ENCODE data around the gene PRR7. TPM values are rescaled to one million over a fixed set of nuclear protein-coding genes. Genes with fewer than 3 reads are reported as not detected.

The PRR7 gene
- total and polyA plus RNA-seq, 2 of the 13 experiments (the other 11 are each of a cell fraction or from before 2014, with no cell fraction given), result 4.8 to 5.0 TPM

DNA sequence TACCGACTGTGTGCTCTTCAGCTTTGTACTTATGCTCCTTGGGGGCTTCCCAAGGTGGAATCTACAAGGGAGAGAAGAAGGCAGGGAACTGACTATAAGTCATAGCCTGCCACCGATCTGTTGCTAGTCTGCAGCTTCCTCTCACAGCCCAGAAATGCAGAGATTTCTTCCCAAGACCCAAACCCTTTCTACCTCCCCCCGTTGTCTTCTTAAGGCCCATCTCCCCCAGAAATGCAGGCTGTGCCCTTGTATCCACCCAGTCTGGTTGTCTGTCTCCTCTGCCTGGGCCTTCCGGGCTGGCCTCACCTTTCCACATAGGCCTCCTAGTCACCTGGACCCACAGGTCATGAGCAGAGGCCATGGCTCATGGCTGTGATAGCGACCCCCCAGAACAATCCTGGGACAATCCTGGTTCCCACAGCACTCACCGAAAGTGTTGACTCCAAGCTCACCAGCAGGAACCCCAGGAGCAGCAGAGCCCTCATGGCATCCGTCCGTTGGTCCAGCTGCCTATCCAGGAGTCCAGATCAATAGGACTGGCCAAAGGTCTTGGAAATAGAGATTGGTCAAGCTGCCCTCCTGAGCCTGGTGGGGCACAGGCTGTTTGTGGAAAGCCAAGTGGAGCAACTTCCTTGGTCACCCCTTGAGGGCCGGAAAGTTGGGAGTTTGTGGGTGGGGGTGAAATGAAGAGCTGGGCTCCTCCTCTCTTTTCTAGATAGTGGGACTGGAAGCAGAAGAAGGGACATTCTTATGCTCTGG is 37.4 kb upstream of the PRR7 start, which contains the start of gene F12 (continued):
- no peak for TF ChIP-seq ZMAT5 (CRISPR knock-in tag; IDR thresholded peaks at IDR 0.05; ENCODE audit: borderline replicate concordance, low read depth)
- no peak for TF ChIP-seq MXD4 (CRISPR knock-in tag; IDR thresholded peaks at IDR 0.05)
- TF ChIP-seq NFYC (CRISPR knock-in tag; IDR thresholded peaks at IDR 0.05), result no peak
- TF ChIP-seq CREM (IDR thresholded peaks at IDR 0.05), result no peak
- TF ChIP-seq CREM (CRISPR knock-in tag; IDR thresholded peaks at IDR 0.05), result no peak
- TF ChIP-seq MTA3 (CRISPR knock-in tag; IDR thresholded peaks at IDR 0.05), result no peak
- TF ChIP-seq ETV6 (CRISPR knock-in tag; conservative IDR thresholded peaks at IDR 0.05), result no peak
- no peak for TF ChIP-seq ZNF282 (IDR thresholded peaks at IDR 0.05; ENCODE audit: partially characterized antibody)
- TF ChIP-seq ZNF441 (CRISPR knock-in tag; IDR thresholded peaks at IDR 0.05; ENCODE audit: borderline replicate concordance), result no peak
- TF ChIP-seq, protein P1, sequence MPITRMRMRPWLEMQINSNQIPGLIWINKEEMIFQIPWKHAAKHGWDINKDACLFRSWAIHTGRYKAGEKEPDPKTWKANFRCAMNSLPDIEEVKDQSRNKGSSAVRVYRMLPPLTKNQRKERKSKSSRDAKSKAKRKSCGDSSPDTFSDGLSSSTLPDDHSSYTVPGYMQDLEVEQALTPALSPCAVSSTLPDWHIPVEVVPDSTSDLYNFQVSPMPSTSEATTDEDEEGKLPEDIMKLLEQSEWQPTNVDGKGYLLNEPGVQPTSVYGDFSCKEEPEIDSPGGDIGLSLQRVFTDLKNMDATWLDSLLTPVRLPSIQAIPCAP (CRISPR knock-in tag; IDR thresholded peaks at IDR 0.05; ENCODE audit: low read depth), result no peak
- no peak for TF ChIP-seq BRD4 (CRISPR knock-in tag; IDR thresholded peaks at IDR 0.05)
- no peak for TF ChIP-seq CBFB (CRISPR knock-in tag; IDR thresholded peaks at IDR 0.05)
- TF ChIP-seq, protein P2, sequence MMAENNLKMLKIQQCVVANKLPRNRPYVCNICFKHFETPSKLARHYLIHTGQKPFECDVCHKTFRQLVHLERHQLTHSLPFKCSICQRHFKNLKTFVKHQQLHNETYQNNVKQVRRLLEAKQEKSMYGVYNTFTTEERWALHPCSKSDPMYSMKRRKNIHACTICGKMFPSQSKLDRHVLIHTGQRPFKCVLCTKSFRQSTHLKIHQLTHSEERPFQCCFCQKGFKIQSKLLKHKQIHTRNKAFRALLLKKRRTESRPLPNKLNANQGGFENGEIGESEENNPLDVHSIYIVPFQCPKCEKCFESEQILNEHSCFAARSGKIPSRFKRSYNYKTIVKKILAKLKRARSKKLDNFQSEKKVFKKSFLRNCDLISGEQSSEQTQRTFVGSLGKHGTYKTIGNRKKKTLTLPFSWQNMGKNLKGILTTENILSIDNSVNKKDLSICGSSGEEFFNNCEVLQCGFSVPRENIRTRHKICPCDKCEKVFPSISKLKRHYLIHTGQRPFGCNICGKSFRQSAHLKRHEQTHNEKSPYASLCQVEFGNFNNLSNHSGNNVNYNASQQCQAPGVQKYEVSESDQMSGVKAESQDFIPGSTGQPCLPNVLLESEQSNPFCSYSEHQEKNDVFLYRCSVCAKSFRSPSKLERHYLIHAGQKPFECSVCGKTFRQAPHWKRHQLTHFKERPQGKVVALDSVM (CRISPR knock-in tag; IDR thresholded peaks at IDR 0.05), result no peak
- TF ChIP-seq, protein P3, sequence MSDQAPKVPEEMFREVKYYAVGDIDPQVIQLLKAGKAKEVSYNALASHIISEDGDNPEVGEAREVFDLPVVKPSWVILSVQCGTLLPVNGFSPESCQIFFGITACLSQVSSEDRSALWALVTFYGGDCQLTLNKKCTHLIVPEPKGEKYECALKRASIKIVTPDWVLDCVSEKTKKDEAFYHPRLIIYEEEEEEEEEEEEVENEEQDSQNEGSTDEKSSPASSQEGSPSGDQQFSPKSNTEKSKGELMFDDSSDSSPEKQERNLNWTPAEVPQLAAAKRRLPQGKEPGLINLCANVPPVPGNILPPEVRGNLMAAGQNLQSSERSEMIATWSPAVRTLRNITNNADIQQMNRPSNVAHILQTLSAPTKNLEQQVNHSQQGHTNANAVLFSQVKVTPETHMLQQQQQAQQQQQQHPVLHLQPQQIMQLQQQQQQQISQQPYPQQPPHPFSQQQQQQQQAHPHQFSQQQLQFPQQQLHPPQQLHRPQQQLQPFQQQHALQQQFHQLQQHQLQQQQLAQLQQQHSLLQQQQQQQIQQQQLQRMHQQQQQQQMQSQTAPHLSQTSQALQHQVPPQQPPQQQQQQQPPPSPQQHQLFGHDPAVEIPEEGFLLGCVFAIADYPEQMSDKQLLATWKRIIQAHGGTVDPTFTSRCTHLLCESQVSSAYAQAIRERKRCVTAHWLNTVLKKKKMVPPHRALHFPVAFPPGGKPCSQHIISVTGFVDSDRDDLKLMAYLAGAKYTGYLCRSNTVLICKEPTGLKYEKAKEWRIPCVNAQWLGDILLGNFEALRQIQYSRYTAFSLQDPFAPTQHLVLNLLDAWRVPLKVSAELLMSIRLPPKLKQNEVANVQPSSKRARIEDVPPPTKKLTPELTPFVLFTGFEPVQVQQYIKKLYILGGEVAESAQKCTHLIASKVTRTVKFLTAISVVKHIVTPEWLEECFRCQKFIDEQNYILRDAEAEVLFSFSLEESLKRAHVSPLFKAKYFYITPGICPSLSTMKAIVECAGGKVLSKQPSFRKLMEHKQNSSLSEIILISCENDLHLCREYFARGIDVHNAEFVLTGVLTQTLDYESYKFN (CRISPR knock-in tag; conservative IDR thresholded peaks at IDR 0.05), result peak; percentile 92
- TF ChIP-seq ZNF569 (CRISPR knock-in tag; IDR thresholded peaks at IDR 0.05; ENCODE audit: borderline replicate concordance), result no peak
- TF ChIP-seq MXD3 (CRISPR knock-in tag; IDR thresholded peaks at IDR 0.05), result no peak
- TF ChIP-seq SOX6 (IDR thresholded peaks at IDR 0.05), result no peak
- peak; percentile 65 for TF ChIP-seq SOX6 (CRISPR knock-in tag; IDR thresholded peaks at IDR 0.05)
- TF ChIP-seq, protein P4, sequence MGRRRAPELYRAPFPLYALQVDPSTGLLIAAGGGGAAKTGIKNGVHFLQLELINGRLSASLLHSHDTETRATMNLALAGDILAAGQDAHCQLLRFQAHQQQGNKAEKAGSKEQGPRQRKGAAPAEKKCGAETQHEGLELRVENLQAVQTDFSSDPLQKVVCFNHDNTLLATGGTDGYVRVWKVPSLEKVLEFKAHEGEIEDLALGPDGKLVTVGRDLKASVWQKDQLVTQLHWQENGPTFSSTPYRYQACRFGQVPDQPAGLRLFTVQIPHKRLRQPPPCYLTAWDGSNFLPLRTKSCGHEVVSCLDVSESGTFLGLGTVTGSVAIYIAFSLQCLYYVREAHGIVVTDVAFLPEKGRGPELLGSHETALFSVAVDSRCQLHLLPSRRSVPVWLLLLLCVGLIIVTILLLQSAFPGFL (CRISPR knock-in tag; IDR thresholded peaks at IDR 0.05), result no peak
- TF ChIP-seq HDAC1 (CRISPR knock-in tag; IDR thresholded peaks at IDR 0.05), result peak; percentile 90
- TF ChIP-seq ZNF263 (CRISPR knock-in tag; IDR thresholded peaks at IDR 0.05), result no peak
- TF ChIP-seq FLYWCH1 (CRISPR knock-in tag; IDR thresholded peaks at IDR 0.05), result no peak
- no peak for TF ChIP-seq BHLHE40 (IDR thresholded peaks at IDR 0.05; ENCODE audit: low read length)
- TF ChIP-seq ZNF180 (CRISPR knock-in tag; IDR thresholded peaks at IDR 0.05; ENCODE audit: borderline replicate concordance, low read depth), result no peak

Measured in HepG2 (cell line).